ENCODE results near the gene GALNT13. TPM values are rescaled to one million over a fixed set of nuclear protein-coding genes. Genes with fewer than 3 reads are reported as not detected.

Gene GALNT13
- total RNA-seq, 2 donors from 2014 or later = 0.33 to 5.7 TPM

GRCh38 chr2:154193246-154193645 is 321.5 kb downstream of the GALNT13 start:
- H3K4me1 ChIP-seq = no peaks in the 10 kb centered on the region
- no peaks in the 10 kb centered on the region for H3K27me3 ChIP-seq
- no peaks in the 10 kb centered on the region for H3K36me3 ChIP-seq (replicated peaks in 1 of 2; ENCODE audit: insufficient read depth in 1 of 2, low read depth in 2 of 2)
- TF ChIP-seq POLR2A (IDR thresholded peaks at IDR 0.05) = no peak
- no peak overlapping the region for H3K27ac ChIP-seq
- no peak overlapping the region for H3K4me3 ChIP-seq
- intact Hi-C loops (cut with DNase I) = no loop called here
- H3K9me3 ChIP-seq = no peaks in the 10 kb centered on the region
- 57 to 87% methylated on average over 2 of the region's 2 CpGs for WGBS, 2 donors
- ATAC-seq (no peak), DNase-seq (no peak)

GRCh38 chr2:154194909-154195643 is 323.4 kb downstream of the GALNT13 start:
- intact Hi-C loops (cut with DNase I) = no loop called here
- ATAC-seq = no peak
- no peaks in the 10 kb centered on the region for H3K27me3 ChIP-seq
- H3K4me3 ChIP-seq = no peak overlapping the region
- H3K27ac ChIP-seq = no peak overlapping the region
- no peak for TF ChIP-seq POLR2A (IDR thresholded peaks at IDR 0.05)
- TF ChIP-seq CTCF (IDR thresholded peaks at IDR 0.05) = no peak
- WGBS, 2 donors = 45 to 59% methylated on average over 5 of the region's 5 CpGs
- H3K36me3 ChIP-seq (replicated peaks in 1 of 2; ENCODE audit: insufficient read depth in 1 of 2, low read depth in 2 of 2) = no peaks in the 10 kb centered on the region
- no peak for DNase-seq
- no peaks in the 10 kb centered on the region for H3K4me1 ChIP-seq
- no peaks in the 10 kb centered on the region for H3K9me3 ChIP-seq

GRCh38 chr2:154195644-154196195 is 324.0 kb downstream of the GALNT13 start:
- H3K27ac ChIP-seq = no peak overlapping the region
- H3K36me3 ChIP-seq (replicated peaks in 1 of 2; ENCODE audit: insufficient read depth in 1 of 2, low read depth in 2 of 2) = no peaks in the 10 kb centered on the region
- DNase-seq (no peak), ATAC-seq (no peak)
- TF ChIP-seq POLR2A (IDR thresholded peaks at IDR 0.05) (no peak), CTCF (IDR thresholded peaks at IDR 0.05) (no peak)
- no peaks in the 10 kb centered on the region for H3K27me3 ChIP-seq
- no peak overlapping the region for H3K4me3 ChIP-seq
- H3K9me3 ChIP-seq = no peaks in the 10 kb centered on the region
- intact Hi-C loops (cut with DNase I) = no loop called here
- no peaks in the 10 kb centered on the region for H3K4me1 ChIP-seq

- Histone ChIP-seq H3K9me3 (no peaks in the 10 kb centered on the region), H3K4me1 (no peaks in the 10 kb centered on the region), H3K27ac (no peak overlapping the region), H3K36me3 (replicated peaks in 1 of 2; ENCODE audit: insufficient read depth in 1 of 2, low read depth in 2 of 2) (no peaks in the 10 kb centered on the region), H3K27me3 (no peaks in the 10 kb centered on the region), H3K4me3 (no peak overlapping the region)
- DNase-seq (no peak), ATAC-seq (no peak)
- TF ChIP-seq POLR2A (IDR thresholded peaks at IDR 0.05) = no peak
- TF ChIP-seq CTCF (IDR thresholded peaks at IDR 0.05) = no peak
- intact Hi-C loops (cut with DNase I) = no loop called here
- 21 to 23% methylated on average over 1 of the region's 1 CpG for WGBS, 2 donors
These were observed 327.1 kb downstream of the GALNT13 start for GRCh38 chr2:154198866-154199265.

- H3K27me3 ChIP-seq = no peaks in the 10 kb centered on the region
- no peak overlapping the region for H3K27ac ChIP-seq
- no peak overlapping the region for H3K4me3 ChIP-seq
- no peaks in the 10 kb centered on the region for H3K36me3 ChIP-seq (replicated peaks in 1 of 2; ENCODE audit: insufficient read depth in 1 of 2, low read depth in 2 of 2)
- intact Hi-C loops (cut with DNase I) = no loop called here
- H3K4me1 ChIP-seq = no peaks in the 10 kb centered on the region
- TF ChIP-seq POLR2A (IDR thresholded peaks at IDR 0.05) (no peak), CTCF (IDR thresholded peaks at IDR 0.05) (no peak)
- H3K9me3 ChIP-seq = no peaks in the 10 kb centered on the region
- ATAC-seq (no peak), DNase-seq (no peak)
These were observed 331.5 kb downstream of the GALNT13 start for GRCh38 chr2:154203206-154203605.
